BLaER1 (cell line): ENCODE results near the gene ACER2.

ENCODE experiments used
- H3K27ac ChIP-seq: shearing (Covaris generic); formaldehyde crosslinking; 2 replicates; pipeline ENCODE4 v1.8.1; 2022
- H3K27me3 ChIP-seq: shearing (Covaris generic); formaldehyde crosslinking; 2 replicates; pipeline ENCODE4 v1.8.1; 2022
- H3K36me3 ChIP-seq: shearing (Covaris generic); formaldehyde crosslinking; 2 replicates; pipeline ENCODE4 v1.8.1; 2022
- H3K4me1 ChIP-seq: shearing (Covaris generic); formaldehyde crosslinking; 2 replicates; pipeline ENCODE4 v1.8.1; 2022
- H3K4me2 ChIP-seq: shearing (Covaris generic); formaldehyde crosslinking; 2 replicates; pipeline ENCODE4 v1.8.1; 2022
- H3K4me3 ChIP-seq: shearing (Covaris generic); formaldehyde crosslinking; 2 replicates; pipeline ENCODE4 v1.8.1; 2022
- H3K9ac ChIP-seq: shearing (Covaris generic); formaldehyde crosslinking; 2 replicates; pipeline ENCODE4 v1.8.1; 2022
- H3K9me3 ChIP-seq: shearing (Covaris generic); formaldehyde crosslinking; 2 replicates; pipeline ENCODE4 v1.8.1; 2022
- H4K20me1 ChIP-seq: shearing (Covaris generic); formaldehyde crosslinking; 2 replicates; pipeline ENCODE4 v1.8.1; 2022
- Cebpa-rat ChIP-seq: shearing (Covaris generic); IDR thresholded peaks from 2 replicates; pipeline ENCODE4 v1.8.1; 2022

Gene ACER2

GRCh38 chr9:19408693-19409400, at the start of gene ACER2:
Gene ACER2, plus strand, starts transcription at chr9:19409009. Its CDS starts 76 bp downstream, at chr9:19409085.
- H3K36me3 ChIP-seq: no peaks in the 10 kb centered on the region
- H3K9ac ChIP-seq: peak within 1 kb of the TSS; percentile 86
- H3K9me3 ChIP-seq: peaks cover 7% of the 10 kb centered on the region
- peaks cover 26% of the 10 kb centered on the region for H3K4me1 ChIP-seq
- no peaks in the 10 kb centered on the region for H4K20me1 ChIP-seq
- peak within 1 kb of the TSS; percentile 89 for H3K4me3 ChIP-seq
- peak within 1 kb of the TSS; percentile 81 for H3K27ac ChIP-seq
- TF ChIP-seq Cebpa-rat: no peak
- H3K4me2 ChIP-seq: peak within 1 kb of the TSS; percentile 96
- H3K27me3 ChIP-seq: no peaks in the 10 kb centered on the region

GRCh38 chr9:19369107-19369506, 39.7 kb upstream of the ACER2 start:
- H4K20me1 ChIP-seq: peaks cover 7% of the 10 kb centered on the region; the same call in 1 of the 2 replicates

GRCh38 chr9:19371942-19372341, 36.9 kb upstream of the ACER2 start:
- H4K20me1 ChIP-seq: peaks cover 35% of the 10 kb centered on the region
- H3K27ac ChIP-seq: no peak overlapping the region
- H3K27me3 ChIP-seq: no peaks in the 10 kb centered on the region

More at GRCh38 chr9:19369107-19369506, 39.7 kb upstream of the ACER2 start:
- no peak overlapping the region for H3K4me2 ChIP-seq
- H3K9me3 ChIP-seq: no peaks in the 10 kb centered on the region
- no peak for TF ChIP-seq Cebpa-rat
- H3K27ac ChIP-seq: no peak overlapping the region
- H3K9ac ChIP-seq: no peak overlapping the region
- H3K4me1 ChIP-seq: no peaks in the 10 kb centered on the region
- H3K36me3 ChIP-seq: peaks cover 58% of the 10 kb centered on the region
- H3K4me3 ChIP-seq: no peak overlapping the region
- H3K27me3 ChIP-seq: no peaks in the 10 kb centered on the region

GRCh38 chr9:19372567-19372966, 36.2 kb upstream of the ACER2 start:
- Histone ChIP-seq H3K9ac (no peak overlapping the region), H3K4me1 (peaks cover 17% of the 10 kb centered on the region), H3K4me2 (no peak overlapping the region), H3K9me3 (no peaks in the 10 kb centered on the region), H3K4me3 (no peak overlapping the region), H4K20me1 (peaks cover 41% of the 10 kb centered on the region), H3K27me3 (no peaks in the 10 kb centered on the region), H3K36me3 (peaks cover 65% of the 10 kb centered on the region), H3K27ac (no peak overlapping the region)
- TF ChIP-seq Cebpa-rat: no peak

More at GRCh38 chr9:19371942-19372341, 36.9 kb upstream of the ACER2 start:
- Histone ChIP-seq H3K36me3 (peaks cover 65% of the 10 kb centered on the region), H3K4me1 (peaks cover 10% of the 10 kb centered on the region), H3K9ac (no peak overlapping the region), H3K4me2 (no peak overlapping the region), H3K9me3 (no peaks in the 10 kb centered on the region), H3K4me3 (no peak overlapping the region)
- no peak for TF ChIP-seq Cebpa-rat

DNA sequence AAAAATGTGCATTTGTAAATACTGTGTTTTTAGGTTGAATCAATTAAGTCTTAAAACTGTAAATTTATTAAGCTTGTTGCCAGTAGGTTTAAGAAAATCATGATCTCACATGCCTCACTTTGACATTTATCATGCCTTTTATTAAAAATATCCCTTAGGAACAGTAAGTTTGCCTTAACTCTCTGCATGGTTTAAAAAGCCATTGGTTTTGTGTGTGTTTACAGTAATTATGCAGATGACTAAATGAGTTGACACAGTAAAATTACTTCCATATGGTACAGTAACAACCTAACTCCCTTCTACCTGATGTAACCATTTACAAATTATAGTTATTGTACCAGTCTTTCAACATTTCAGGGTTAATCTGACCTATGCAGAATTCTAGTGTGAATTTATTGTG, 35.3 kb upstream of the ACER2 start:
- H3K27me3 ChIP-seq: no peaks in the 10 kb centered on the region
- H3K36me3 ChIP-seq: peaks cover 68% of the 10 kb centered on the region
- H3K9ac ChIP-seq: no peak overlapping the region
- no peak overlapping the region for H3K4me2 ChIP-seq
- H3K9me3 ChIP-seq: no peaks in the 10 kb centered on the region
- H3K4me3 ChIP-seq: no peak overlapping the region
- no peak for TF ChIP-seq Cebpa-rat
- H4K20me1 ChIP-seq: peaks cover 51% of the 10 kb centered on the region
- H3K4me1 ChIP-seq: peaks cover 26% of the 10 kb centered on the region
- no peak overlapping the region for H3K27ac ChIP-seq

DNA sequence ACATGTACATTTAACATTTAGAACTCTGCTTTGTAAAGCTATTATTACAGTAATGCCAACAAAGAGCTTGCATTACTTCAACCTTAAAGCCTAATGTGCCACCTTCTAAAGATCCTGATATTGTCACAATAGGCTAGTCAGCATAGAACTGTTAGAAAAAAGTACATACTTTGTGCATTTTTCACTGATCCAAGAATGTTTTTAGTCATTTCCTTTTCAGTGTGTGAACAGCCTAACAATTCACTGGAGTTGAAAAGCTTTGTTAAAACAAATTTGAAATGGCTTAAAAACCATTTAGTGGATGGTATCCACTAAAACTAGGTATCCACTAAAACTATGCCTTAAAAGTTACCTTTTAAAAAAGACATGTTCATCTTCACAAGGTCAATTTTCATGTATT, 33.3 kb upstream of the ACER2 start:
- TF ChIP-seq Cebpa-rat: no peak
- Histone ChIP-seq H3K4me1 (peaks cover 30% of the 10 kb centered on the region), H3K27me3 (no peaks in the 10 kb centered on the region), H3K9me3 (no peaks in the 10 kb centered on the region), H4K20me1 (peaks cover 64% of the 10 kb centered on the region), H3K4me2 (no peak overlapping the region), H3K9ac (no peak overlapping the region), H3K36me3 (peaks cover 61% of the 10 kb centered on the region), H3K27ac (no peak overlapping the region), H3K4me3 (no peak overlapping the region)

DNA sequence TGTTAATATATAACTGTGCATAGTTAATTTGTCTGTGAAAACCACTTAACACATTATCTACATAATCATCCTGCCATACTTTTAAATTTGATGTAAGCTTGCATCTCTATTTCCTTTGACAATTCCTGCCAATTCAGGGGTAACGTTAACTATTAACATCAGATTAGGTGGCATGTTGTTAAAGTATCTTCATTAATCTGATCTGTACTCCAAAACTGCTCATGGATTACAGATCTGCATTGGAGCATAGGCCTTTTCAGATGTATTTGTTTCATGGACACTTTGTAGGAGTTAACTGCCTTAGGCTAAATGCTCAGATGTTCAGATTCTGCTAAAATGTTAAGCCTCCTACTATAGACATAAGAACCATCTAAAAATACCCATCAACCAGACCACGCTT, 31.9 kb upstream of the ACER2 start:
- H3K36me3 ChIP-seq: peaks cover 61% of the 10 kb centered on the region
- H3K9ac ChIP-seq: peak overlapping the region; percentile 99
- H3K4me2 ChIP-seq: peak overlapping the region; percentile 91
- H3K4me3 ChIP-seq: peak overlapping the region; percentile 88
- TF ChIP-seq Cebpa-rat: no peak
- no peaks in the 10 kb centered on the region for H3K9me3 ChIP-seq
- peaks cover 39% of the 10 kb centered on the region for H3K4me1 ChIP-seq
- H3K27me3 ChIP-seq: no peaks in the 10 kb centered on the region
- H4K20me1 ChIP-seq: peaks cover 64% of the 10 kb centered on the region
- no peak overlapping the region for H3K27ac ChIP-seq

- Histone ChIP-seq H4K20me1 (peaks cover 64% of the 10 kb centered on the region), H3K27me3 (no peaks in the 10 kb centered on the region), H3K4me3 (peak overlapping the region; percentile 88), H3K4me2 (peak overlapping the region; percentile 91), H3K9me3 (no peaks in the 10 kb centered on the region), H3K9ac (peak overlapping the region; percentile 99), H3K4me1 (peaks cover 39% of the 10 kb centered on the region), H3K36me3 (peaks cover 57% of the 10 kb centered on the region), H3K27ac (peak overlapping the region; percentile 98; the same call in 1 of the 2 replicates)
- TF ChIP-seq Cebpa-rat: no peak
Observed at GRCh38 chr9:19378164-19378563, 30.6 kb upstream of the ACER2 start.

DNA sequence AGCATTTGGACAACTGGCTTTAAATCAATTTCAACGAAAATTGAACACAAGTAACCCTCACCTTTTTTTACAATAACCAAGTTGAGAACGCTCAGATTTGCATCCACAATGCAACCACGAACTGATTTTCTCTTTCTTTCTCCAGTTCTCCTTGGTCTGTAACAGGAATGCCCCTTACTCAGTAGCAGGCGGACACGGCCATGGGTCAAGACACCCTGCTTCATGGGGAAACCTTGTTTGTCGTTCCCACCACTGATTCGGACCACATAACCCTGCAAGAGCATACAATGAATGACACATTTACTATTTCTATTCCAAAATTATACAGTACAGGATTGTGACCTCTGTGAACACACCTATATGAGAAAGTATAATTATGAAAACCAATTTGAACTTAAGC, 30.2 kb upstream of the ACER2 start:
- H3K36me3 ChIP-seq: peaks cover 57% of the 10 kb centered on the region
- peaks cover 39% of the 10 kb centered on the region for H3K4me1 ChIP-seq
- TF ChIP-seq Cebpa-rat: no peak
- no peaks in the 10 kb centered on the region for H3K27me3 ChIP-seq
- peak overlapping the region; percentile 88 for H3K4me3 ChIP-seq
- no peaks in the 10 kb centered on the region for H3K9me3 ChIP-seq
- peak overlapping the region; percentile 99 for H3K9ac ChIP-seq
- H4K20me1 ChIP-seq: peaks cover 61% of the 10 kb centered on the region
- peak overlapping the region; percentile 91 for H3K4me2 ChIP-seq
- peak overlapping the region; percentile 98 for H3K27ac ChIP-seq

GRCh38 chr9:19379283-19379682, 29.5 kb upstream of the ACER2 start:
- Histone ChIP-seq H3K9me3 (no peaks in the 10 kb centered on the region), H3K4me2 (peak overlapping the region; percentile 91), H3K36me3 (peaks cover 51% of the 10 kb centered on the region), H4K20me1 (peaks cover 55% of the 10 kb centered on the region), H3K27ac (peak overlapping the region; percentile 98), H3K4me3 (peak overlapping the region; percentile 88), H3K4me1 (peaks cover 39% of the 10 kb centered on the region), H3K9ac (peak overlapping the region; percentile 99), H3K27me3 (no peaks in the 10 kb centered on the region)
- TF ChIP-seq Cebpa-rat: no peak
